OCI-M2 (cell line): ENCODE results near the gene OPCML.

Experiments
- DNase-seq: peaks from one replicate; lab custom pipeline; 2025; ENCODE audit not compliant: unreplicated experiment; lab: John Stamatoyannopoulos, UW

Gene OPCML

DNA sequence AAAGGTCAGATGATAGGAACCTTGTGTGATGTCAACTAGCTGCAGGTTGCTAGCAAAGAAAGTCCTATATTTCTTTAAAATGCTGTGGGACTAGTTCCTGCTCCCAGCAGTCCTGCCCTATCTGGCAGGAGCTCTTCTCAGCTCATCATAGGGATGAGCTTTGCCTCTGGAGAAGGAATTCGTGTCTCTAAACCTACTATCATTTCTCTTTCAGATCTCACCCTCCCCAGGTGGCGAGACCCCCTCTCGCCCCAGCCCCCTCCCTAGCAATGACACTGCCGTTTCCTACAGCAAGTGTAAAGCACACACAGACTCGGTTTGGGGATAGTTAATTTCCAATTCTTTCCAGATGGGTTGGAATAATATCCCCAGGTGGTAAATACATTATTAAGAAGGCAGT lies 533.3 kb downstream of the OPCML start:
- DNase-seq, result no peak

DNA sequence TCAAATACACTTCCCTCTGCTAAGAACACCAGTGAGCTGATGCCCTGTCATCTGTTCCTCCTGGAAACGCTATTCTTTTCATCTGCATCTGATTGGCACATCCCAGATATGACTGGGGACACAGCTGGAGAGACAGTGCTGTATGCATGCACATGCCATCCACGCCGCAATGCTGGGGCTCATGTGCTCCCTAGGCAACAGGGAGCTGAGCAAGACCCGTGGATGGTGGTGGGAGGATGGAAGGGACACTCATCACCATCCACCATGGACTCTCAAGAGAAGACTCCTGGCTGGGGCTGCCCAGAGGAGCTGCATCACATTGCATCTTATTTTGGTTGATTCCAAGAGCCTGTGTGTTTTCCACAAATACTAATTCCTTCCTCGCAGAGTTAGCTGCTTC lies 534.9 kb downstream of the OPCML start:
- DNase-seq, result no peak

DNA sequence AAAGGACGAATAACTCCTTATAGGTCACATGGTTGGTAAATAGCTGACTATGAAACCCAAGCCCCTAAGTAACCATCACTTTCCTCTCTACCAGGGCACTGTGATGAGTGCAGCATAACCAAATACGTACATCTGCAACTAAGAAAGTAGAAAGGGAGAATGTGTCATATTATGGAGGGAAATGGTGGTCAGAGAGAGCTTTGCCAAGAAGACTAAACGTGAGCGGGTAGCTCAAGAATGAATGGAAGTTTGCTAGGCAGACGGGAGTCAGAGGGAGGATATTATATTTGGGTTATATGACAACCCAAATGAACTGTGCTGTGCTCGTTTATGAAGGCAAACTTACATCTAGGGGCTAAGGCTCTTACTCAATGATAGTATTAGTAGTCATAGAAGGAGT lies 537.3 kb downstream of the OPCML start:
- DNase-seq, result no peak

DNA sequence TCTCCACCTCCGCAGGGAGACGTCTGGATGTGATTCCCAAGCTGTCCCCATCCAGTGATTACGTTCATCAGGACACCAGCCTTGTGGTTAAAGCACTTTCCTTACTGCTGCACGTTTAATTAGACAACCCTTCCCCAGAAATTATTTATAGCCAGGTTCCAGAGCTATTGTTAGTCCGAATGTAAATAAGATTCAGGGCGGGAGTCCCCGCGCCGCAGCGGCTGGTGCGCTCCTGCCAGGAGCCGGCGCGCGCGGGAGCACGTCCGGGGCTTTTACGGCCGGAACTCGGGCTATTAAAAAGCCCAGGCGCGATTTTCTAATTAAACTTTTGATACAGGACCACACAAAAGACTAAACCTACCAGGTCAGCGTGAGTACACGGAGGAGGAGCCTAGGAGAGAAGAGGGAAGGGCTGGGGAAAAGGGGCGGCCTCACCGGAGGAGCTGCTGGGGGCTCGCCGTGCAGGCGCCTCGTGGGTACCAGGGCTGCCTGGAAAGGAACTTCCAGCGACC lies 538.3 kb downstream of the OPCML start:
- DNase-seq, result no peak

DNA sequence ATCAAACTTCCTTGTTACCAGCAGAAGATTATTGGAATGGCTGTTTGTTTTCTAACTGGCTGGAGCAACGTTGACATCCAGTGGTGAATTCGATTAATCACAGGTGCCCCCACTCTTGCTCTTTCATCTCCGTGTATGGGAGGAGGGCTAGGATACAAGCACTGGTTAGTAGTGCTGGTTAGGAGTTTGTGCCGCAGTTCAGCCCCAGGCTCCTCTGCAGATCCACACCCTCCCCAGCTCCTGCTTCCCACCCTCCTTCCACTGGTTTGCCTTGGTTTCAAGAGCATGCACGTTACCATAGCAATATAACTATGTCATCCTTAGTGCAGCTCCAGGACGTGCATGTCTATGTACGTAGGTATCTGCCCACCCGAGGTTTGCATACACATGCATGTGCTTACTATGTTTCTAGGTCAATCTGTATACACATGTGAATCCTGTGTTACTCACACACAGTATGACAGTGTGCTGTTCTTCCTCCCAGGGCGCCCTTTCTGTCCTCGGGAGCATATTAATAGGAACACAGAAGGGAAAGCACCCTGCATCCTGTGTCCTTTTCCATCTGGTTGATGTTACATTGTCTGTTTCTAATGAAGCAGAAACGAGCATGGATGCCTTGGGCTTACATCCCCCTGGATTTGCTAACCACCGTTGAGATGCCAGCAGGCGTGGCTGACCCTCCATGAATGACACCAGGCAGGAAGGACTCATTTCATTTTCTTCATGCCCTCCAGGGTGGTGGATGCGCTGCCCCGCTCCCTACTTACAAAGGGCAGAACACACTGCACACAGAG lies 539.3 kb downstream of the OPCML start:
- DNase-seq, result no peak

DNA sequence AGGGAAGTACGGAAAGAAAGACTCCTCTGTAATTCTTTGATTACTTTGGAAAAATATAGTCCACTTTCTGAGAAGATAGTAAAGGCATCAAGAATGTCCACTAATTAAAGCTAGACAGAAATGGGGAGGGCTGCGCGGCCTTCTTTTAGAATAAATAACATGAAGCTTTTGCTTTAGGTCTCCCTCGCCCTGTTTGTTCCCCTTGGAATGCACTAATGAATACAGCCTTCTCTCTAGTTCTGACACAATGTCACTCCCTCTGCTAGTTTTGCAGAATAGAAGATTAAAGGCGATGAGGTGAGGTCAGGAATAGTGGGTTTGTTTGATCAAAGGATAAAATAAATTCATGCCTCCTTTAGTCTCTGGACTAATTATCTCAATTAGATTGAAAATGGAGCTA lies 543.9 kb downstream of the OPCML start:
- no peak for DNase-seq

DNA sequence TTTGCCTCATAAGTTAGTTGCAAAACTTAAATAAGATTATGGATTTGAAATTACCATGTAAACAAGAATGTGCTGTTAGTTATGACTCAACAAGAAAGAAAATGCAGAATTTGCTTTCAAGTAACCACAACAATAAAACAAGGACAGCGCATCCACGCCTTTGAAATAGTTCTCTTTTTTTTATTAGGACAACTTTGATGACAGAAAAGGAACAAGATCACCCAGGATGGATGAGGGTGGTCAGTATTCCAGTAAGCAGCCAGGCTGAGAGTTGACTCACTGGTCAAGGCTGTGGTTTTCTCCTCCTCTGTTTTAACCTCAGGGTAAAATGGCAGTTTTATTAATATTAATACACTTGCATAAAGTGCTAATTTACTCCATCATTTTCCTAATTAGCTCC lies 544.4 kb downstream of the OPCML start:
- DNase-seq, result no peak

DNA sequence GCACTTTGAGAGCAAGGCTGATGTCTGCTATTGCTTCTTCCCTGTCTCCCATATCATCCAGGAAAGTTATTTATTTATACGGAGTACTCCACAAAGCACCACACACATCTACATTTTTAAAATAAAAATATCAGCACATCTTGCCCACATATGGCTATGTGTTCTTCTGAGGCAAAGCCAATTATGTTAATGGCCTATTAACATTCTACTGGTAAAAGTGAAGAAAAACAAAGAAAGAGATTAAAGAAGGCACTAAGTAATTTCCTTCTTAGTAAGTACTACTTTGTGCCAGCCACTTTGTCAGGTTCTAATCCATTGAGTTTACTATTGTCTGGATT lies 548.7 kb downstream of the OPCML start:
- DNase-seq, result no peak

DNA sequence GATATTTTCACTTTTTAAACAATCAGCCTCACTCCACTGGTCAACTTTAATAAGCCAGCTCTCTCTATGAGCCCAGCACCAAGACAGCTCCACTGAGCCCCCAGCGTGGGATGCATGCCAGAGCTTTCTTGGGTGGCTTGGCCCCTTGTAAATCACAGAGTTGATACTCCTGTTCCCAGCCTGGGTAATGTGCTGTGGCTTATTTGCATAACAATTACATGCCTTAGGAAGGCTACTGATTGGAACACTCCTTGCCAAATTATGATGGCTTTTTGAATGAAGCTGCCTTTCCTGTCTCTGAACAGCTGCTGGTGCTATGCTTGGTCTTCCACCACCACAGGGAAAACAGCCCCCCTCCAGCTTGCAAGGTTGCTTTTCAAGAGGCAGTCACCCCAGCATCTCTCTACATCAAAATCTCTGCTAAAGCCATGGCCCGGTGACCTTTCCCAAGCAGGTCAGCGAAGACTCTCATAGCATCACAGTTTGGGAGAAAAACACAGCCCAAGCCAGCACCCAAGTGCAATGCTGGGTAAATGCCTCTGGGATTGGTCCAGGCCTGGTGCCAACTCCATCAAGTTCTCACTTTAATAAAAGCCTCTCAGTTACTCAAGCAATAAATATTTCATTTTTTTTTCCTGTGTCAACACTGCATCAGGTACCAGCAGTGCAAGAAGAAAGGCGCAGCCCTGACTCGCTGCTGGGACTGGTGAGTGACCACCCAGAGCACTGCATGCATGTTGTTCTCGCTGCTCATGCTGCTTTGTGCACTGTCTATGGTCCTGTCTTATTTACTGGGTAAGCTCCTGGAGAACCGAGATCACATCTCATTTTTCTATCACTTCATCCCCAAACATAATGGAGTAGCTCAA lies 549.3 kb downstream of the OPCML start:
- DNase-seq, result no peak

DNA sequence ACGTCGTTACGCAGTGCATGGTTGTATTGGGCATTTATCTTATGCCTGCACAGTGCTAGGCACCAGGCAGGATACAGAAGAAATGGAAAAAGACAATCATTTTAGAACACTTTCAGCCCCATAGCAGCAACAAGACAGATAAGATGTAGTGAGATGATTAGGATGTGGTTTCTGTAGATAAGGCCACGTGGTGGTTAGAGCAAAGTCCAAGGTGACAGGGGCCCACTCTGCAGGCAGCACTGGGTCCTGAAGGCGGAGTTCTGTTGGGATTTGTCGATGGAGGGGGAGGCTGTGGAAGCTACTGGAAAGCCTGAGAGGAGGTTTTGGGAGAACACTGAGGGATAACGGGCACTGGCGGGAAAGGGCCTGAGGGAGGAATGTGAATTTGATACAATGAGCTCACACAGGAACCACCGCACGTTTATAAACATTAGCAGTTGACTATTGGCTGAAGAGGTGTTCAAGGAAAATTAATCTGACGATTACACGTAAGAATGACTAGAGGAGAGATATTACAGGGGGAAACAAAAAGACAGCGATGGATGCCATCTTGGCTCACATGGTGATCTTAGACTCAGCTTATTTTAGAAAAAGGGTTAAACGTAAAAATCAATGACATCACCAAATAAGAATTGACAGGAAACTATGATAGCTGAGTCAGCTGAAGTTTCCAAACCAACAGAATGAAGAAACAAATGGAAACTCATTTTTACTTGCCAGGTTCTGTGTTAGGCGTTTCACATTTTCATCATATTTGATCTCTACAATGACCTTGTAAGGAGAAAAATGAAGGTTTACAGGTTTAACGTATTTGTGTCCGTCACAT lies 551.0 kb downstream of the OPCML start:
- DNase-seq, result no peak

DNA sequence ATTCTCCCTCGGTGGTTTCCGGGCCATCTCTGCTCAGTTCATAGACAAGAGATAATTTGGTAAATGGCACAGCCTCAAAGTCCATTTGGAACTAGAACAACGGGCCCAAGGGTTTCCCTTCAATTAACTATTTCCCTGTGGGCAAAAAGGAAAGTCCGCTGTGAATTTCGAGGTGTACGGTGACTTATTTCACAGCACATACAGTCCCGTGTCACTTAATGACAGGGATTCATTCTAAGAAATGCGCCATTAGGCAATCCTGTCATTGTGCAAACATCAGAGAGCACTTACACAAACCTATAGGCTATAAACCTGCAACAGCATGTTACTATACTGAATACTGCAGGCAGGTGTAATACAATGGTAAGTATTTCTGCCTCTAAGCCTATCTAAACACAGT lies 551.6 kb downstream of the OPCML start:
- no peak for DNase-seq

DNA sequence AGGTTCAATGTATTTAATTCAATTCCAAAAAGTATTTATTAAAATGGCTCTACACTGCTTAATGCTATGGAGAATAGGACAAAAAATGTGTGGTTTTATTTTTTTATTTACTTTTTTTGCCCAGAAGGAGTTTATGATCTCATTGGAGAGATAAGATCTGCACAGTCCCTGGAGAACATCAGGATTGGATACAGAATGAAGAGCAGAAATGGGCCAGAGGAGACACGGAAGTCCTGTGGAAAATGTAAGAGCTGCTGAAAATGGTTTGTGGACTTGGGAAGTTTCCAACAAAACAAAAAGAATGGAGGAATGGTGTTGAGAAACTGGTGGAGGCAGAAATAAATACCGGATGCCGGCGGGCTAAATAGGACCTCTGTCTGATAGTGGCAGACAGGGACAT lies 554.6 kb downstream of the OPCML start:
- DNase-seq, result no peak

DNA sequence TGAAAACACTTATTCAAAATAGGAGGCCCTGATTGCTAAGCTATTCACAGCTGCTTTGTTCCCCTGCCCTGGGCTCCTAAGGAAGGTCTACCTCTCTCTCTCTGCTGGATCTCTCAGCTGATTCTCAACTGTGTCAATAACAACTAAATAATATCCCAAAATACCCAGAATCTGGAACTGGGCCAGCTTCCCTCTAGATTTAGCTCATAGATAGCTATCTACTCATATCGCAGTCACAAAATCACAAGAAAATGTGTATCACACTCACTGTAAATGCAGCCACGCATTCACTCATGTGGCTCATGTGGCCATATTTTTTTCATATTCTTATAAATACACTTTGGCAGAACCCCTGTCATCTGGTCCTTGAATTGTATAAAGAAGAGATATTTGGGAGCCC lies 555.1 kb downstream of the OPCML start:
- DNase-seq, result no peak

DNA sequence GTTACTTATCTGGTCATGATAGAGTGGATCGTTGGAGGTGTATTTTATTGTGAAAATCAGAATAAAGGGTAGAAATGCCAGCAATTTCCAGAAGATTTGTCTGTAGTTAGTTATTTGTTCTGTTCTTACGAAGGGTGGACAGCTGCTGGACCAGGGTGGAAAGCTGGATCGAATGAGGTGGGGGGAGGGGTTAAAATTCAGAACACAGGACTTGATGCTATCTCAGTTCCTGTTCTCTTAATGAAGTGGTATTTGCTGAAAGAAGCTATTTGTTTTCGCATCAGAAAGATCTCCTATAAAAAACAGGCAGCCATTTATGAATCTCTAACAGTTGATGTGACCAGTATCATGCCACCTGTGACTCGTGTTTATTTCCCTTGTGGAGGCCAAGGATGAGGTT lies 556.2 kb downstream of the OPCML start:
- no peak for DNase-seq

DNA sequence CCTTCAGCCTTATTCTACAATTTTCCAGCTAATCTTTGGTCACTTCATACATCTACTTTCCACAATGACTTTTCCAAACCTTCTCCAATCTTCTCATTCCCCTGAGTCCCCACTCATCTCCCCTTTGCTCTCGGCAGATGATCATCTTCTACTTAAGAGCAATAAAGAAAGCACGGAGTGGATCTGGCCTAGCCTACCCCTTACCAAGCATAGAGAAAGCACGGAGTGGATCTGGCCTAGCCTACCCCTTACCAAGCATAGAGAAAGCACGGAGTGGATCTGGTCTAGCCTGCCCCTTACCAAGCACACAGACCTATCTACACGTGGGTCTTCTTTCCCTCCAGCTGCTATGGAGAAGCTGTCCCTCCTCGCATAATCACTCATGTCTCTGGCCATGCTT lies 558.6 kb downstream of the OPCML start:
- DNase-seq, result no peak

DNA sequence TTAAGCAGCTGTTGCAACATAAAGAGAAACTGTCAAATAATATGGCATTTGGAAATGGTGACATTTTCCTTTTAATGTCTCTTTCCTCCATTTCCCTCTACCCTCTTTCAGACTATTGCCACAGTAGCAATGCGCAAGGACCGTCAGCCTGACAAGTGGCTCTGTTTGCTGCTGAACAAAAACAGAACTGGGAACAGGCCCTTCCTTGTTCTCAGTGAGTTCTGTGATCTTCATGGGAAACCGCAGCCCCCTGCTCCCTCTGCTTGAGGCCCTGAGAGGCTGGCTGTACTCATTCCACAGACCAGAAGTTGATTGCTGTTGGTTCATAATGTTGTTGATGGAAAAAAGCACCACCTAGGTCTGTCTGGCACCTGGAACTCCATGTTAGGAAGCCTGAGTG lies 559.7 kb downstream of the OPCML start:
- no peak for DNase-seq

DNA sequence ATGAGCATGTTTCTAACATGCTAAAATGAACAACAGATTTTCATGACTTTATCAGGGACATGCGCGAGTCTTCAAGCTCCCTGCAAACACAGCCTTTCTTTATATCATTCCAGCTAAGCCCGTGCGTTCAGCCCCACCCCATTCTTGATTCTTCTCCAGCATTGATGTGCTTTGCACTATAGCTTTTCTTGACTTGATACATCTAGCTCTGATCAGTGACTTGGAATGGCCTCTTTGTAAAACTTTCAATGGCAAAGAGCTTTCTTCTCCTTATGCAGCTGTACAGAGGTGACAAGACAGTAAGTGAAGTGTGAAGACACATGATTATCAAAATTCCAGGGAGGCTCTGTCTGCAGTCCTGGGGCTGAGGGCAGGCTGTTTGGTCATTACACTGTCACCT lies 561.0 kb downstream of the OPCML start:
- no peak for DNase-seq

DNA sequence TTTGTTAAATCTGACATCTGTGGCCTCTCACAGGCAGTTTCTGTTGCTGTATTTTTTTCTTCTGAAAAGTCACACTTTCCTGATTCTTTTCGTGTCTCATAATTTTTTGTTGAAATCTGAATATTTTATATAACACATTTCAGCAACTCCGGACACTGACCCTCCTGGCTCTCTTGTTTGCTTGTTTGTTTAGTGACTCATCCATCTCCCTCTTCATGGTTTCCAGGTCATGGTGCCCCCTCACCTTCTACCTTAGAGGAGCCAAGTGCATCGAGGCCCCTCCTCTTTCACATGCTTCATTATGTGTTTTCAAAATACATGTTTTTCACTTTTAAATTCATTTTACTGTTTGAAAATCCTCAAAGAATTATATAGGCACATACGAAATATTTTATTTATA lies 562.4 kb downstream of the OPCML start:
- no peak for DNase-seq

DNA sequence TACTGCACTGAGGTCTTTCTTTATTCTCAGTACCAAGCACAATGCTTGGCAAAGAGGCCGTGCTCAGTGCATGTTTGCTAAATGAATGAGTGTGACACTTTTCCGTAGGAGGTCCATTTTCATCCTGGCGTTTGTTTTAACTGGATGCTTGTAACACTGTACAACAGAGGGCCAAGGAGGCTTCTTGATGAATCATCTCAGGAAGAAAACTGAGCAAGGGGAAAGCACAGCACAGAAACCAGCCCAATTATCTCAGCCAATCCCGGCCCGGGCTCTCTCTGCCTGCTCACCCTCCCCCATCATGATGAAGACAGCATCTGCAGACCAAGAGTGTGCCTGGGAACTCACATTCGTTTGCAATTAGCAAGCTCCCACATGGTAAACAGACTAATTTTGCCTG lies 570.3 kb downstream of the OPCML start:
- no peak for DNase-seq

DNA sequence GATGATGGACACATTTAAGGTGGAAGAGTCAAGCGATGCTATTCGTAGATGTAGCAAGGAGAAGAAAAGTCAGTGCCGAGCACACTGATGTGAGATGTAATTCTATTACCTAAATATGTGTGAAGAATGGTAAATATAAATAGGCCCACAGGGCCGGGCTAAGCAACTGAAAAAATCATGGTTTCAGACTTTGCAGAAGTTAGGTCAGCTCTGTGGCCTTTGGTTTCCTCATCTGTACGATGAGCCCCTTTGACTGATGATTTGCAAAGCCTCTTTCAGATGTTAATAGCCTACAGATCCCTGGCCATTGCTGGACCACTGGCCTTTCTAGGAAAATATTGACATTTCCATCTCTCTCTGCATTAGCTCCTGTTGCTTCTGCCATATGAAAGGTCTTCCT lies 570.8 kb downstream of the OPCML start:
- no peak for DNase-seq

DNA sequence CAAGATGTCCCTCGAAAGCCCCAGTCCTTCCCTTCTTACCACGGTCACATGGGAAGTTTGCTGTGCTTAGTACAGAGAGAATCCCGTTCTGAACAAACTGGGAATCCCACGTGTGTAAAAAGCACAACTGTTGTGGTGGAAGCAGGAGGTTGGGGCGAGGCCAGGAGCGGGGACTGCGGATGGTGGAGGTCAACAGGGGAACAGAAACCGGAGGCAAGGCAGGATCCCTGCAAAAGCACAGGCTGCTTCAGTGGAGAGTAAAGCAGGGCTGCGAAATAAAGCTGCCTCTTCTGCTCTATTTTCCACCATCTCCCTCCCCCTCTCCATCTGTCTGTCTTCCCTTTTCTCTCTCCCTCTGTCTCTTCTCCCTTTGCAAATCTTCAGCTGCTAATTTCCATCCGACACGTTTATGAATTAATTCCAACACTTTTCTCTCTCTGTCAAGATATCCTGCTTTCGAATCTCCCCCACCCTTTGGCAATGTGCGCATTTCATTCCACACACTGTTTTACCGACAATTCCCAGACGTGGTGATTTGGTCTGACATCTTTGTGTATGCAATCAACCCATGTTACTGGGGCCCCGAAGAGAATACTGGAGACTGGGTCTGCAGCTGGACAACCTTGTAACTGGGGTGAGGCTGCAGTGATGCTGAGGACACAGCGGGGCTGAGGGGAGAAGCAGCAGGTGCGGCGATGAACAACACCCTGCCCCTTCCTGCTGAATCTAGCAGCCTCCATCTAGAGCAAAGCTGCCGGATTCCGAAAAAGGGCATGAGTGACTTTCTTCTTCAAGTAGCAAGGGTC lies 571.8 kb downstream of the OPCML start:
- no peak for DNase-seq
